Coronary artery (tissue), 2 donors: ENCODE measurements around the gene CIAO2B.

Source experiments
- DNase-seq: peaks from one replicate; pipeline ENCODE4 v3.0.0-alpha.2; 2017; ENCODE audit warnings: low spot score
- H3K27ac ChIP-seq, 2 donors: fragments of 200-600 bp; sonication (generic); one replicate each; pipeline ENCODE4 v1.5.1; 2016 to 2019
- H3K4me3 ChIP-seq: fragments of 200-600 bp; sonication (generic); 2 replicates; pipeline ENCODE4 v1.5.1; 2016; ENCODE audit warnings: mild to moderate bottlenecking, moderate library complexity
- CTCF ChIP-seq: fragments of 200-600 bp; sonication (generic); IDR thresholded peaks from one replicate; pipeline ENCODE4 v1.5.1; 2019; ENCODE audit warnings: antibody characterized with exemption

Gene CIAO2B

DNA sequence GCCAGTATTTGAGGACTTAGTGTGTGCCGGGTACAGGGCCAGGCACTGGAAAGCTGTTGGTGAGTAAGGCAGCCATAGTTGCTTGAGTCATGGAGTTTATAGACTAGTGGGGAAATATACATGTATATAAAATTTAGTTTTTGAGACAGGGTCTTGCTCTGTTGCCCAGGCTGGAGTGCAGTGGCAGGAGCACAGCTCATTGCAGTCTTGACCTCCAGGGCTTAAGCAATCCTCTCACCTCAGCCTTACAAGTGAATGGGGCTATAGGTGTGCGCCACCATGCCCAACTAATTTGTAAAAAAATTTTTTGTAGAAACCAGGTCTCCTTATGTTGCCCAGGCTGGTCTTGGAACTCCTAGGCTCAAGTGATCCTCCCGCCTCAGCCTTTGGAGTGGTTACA, 51.5 kb downstream of the CIAO2B start:
- Histone ChIP-seq H3K27ac (no peak overlapping the region), H3K4me3 (no peak overlapping the region)
- DNase-seq, result no peak
- no peak for TF ChIP-seq CTCF
